IPS-20b (cell line): ENCODE data around the gene TMEM143.
"Not testable (repeated sequence)": the region's sequence is repeated elsewhere in the genome, so short reads cannot be mapped to it uniquely, and the experiment has no call there.

Source experiments
- H3K27ac ChIP-seq: one replicate; pipeline ENCODE4 v1.5.1; 2013; ENCODE audit warnings: low read length
- H3K27me3 ChIP-seq: 2 replicates; pipeline ENCODE4 v1.6.1; 2013; ENCODE audit warnings: mild to moderate bottlenecking, low read length, inconsistent platforms; ENCODE audit not compliant: insufficient read depth
- H3K36me3 ChIP-seq: 2 replicates; pipeline ENCODE4 v1.6.1; 2013; ENCODE audit warnings: low read depth, mild to moderate bottlenecking, inconsistent platforms, low read length, moderate library complexity; ENCODE audit not compliant: insufficient read depth
- H3K4me1 ChIP-seq: 2 replicates; pipeline ENCODE4 v1.6.1; 2013; ENCODE audit warnings: mild to moderate bottlenecking, control low read depth, inconsistent platforms, low read length, moderate library complexity; ENCODE audit not compliant: insufficient read depth
- H3K4me3 ChIP-seq: 2 replicates; pipeline ENCODE4 v1.5.1; 2013; ENCODE audit warnings: mild to moderate bottlenecking, low read length, inconsistent platforms
- H3K9ac ChIP-seq: 2 replicates; pipeline ENCODE4 v1.6.1; 2013; ENCODE audit warnings: low read depth, mild to moderate bottlenecking, inconsistent platforms, low read length, moderate library complexity
- H3K9me3 ChIP-seq: 2 replicates; pipeline ENCODE4 v1.6.1; 2013; ENCODE audit warnings: mild to moderate bottlenecking, low read depth, low read length, inconsistent platforms; ENCODE audit not compliant: insufficient read depth

The TMEM143 gene

GRCh38 chr19:48396016-48396823, 32.5 kb upstream of the TMEM143 start:
- Histone ChIP-seq H3K9me3 (peaks cover 3% of the 10 kb centered on the region; the same call in 1 of the 2 replicates), H3K9ac (no peak overlapping the region), H3K27me3 (peaks cover 60% of the 10 kb centered on the region), H3K4me1 (peaks cover 13% of the 10 kb centered on the region; the same call in 1 of the 2 replicates), H3K4me3 (no peak overlapping the region), H3K36me3 (no peaks in the 10 kb centered on the region), H3K27ac (no peak overlapping the region)

DNA sequence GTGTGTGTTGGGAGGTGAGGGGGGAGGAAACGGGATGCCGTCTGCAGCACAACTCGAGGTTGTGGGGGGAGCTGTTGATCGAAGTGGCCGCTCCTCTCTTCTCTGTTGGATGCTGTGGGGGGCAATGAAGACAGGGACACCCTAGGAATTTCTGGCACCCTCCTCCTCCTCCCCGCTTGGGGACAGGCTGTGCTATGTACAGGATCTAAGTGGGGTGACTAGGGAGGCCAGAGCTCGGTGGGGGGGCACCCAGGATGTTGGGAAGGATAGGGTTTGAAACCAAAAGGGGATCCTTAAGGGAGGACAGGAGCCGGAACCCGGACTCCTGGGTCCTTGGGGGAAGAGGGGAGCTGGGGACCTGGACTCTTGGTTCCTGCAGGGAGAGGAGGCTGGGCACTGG, 31.8 kb upstream of the TMEM143 start:
- no peaks in the 10 kb centered on the region for H3K36me3 ChIP-seq

DNA sequence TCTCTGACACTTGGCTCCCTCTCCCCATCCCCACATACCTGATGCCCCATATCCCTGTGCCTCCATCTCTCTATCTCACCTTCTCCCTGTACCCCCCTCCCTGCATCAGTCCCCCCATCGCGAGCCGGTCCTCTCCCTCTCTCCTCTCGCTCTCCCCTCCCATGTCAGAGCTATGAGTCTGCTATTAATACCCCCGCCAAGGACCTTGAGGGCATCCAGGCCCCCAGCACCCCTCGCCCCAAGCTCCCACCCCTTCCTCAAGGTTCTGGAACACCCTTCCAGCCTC, 31.4 kb upstream of the TMEM143 start:
- no peak overlapping the region for H3K9ac ChIP-seq
- H3K27ac ChIP-seq = no peak overlapping the region
- peaks cover 60% of the 10 kb centered on the region for H3K27me3 ChIP-seq
- H3K4me1 ChIP-seq = peaks cover 9% of the 10 kb centered on the region; the same call in 1 of the 2 replicates
- H3K36me3 ChIP-seq = no peaks in the 10 kb centered on the region
- H3K9me3 ChIP-seq = peaks cover 3% of the 10 kb centered on the region; the same call in 1 of the 2 replicates
- H3K4me3 ChIP-seq = no peak overlapping the region; the same call in 1 of the 2 replicates

More for the DNA sequence above, 31.8 kb upstream of the TMEM143 start:
- H3K4me1 ChIP-seq = peaks cover 9% of the 10 kb centered on the region; the same call in 1 of the 2 replicates
- H3K27me3 ChIP-seq = peaks cover 60% of the 10 kb centered on the region
- H3K9ac ChIP-seq = no peak overlapping the region
- H3K9me3 ChIP-seq = peaks cover 3% of the 10 kb centered on the region; the same call in 1 of the 2 replicates
- H3K4me3 ChIP-seq = no peak overlapping the region
- H3K27ac ChIP-seq = no peak overlapping the region

- Histone ChIP-seq H3K4me3 (peak overlapping the region; percentile 58; the same call in 1 of the 2 replicates), H3K27ac (no peak overlapping the region), H3K9me3 (peaks cover 2% of the 10 kb centered on the region; the same call in 1 of the 2 replicates), H3K9ac (peak overlapping the region; percentile 41; the same call in 1 of the 2 replicates), H3K27me3 (peaks cover 60% of the 10 kb centered on the region), H3K4me1 (peaks cover 9% of the 10 kb centered on the region; the same call in 1 of the 2 replicates), H3K36me3 (no peaks in the 10 kb centered on the region)
Measured at GRCh38 chr19:48394331-48395169, 30.8 kb upstream of the TMEM143 start.

DNA sequence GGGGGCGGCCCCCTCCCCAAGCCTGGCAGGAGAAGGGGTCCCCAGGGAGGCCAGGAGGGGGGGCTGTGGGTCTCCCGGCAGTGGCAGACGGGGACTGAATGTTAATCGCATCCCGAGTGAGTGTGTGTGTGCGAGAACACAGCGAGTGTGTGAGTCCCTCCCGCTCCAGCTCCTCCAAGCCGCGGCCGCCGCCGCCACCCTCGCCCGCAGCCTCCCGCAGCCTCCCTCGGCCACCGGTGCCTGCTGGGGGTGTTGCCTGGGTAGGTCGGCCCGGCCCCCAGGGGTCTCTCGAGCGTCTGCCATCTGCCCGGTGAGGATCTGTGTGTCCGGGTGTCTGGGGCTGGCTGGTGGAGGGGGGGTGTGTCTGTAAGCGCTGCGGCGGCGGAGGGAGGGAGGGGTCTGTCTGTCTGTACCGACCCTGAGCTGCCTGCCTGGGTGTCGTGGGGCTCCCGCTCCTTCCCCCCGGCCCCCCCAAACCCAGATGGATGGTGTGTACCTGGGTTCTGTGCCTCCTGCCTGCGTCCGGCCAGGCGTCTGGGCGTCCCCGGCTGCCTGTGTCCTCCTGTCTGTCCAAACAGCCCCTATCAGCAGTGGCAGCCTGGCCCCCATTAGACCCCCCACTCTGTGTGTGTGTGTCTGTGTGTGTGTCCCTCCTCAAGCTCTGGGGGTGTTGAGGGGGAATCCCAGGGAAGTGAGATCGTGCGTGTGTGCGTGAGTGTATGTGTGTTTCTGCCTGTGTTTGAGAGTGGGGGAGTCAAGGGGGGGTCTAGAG, 30.0 kb upstream of the TMEM143 start, which contains the start of gene GRIN2D:
Gene GRIN2D, plus strand, starts transcription at position 110 of the 772 bp plus-strand sequence. CDS start 4,725 bp downstream, outside the sequence.
- Histone ChIP-seq H3K36me3 (peaks cover 7% of the 10 kb centered on the region), H3K27me3 (peaks cover 60% of the 10 kb centered on the region), H3K4me1 (peaks cover 9% of the 10 kb centered on the region; the same call in 1 of the 2 replicates), H3K4me3 (peak within 1 kb of the TSS; percentile 58; the same call in 1 of the 2 replicates), H3K9ac (peak within 1 kb of the TSS; percentile 41; the same call in 1 of the 2 replicates), H3K27ac (no peak within 1 kb of the TSS), H3K9me3 (no peaks in the 10 kb centered on the region)

DNA sequence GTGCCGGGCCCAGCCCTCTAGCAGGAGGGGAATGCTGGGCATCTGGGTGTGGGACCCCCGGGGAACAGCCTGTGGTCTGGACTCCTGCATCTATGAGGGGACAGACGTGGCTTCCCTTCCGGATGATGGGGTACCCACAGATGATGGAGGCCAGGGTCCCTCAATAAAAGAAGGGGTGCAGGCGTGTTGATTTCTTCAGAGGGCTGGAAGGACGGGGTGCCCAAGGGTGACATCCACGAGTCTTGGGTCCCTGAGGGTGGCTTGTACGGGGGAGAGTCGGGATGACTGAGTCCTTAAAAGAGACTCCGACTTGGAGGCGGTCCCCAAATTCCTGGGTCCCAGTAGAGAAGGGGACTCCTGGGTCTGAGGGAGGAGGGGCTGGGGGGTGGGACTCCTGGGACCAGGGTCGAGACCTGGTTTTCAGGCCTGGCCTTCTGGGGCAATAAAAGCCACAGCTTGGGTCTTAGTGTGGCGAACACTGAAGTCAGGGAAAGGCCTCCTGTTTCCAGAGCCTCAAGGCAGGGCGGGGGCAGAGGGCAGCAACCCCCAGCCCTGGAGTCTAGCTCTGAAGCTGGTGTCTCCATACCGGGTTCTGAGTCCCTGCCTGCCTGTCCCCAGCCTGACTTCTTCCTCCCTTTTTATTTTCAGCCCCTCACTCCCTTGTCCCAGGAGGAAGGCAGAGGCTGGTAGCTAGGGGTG, 29.3 kb upstream of the TMEM143 start:
- peak overlapping the region; percentile 58; the same call in 1 of the 2 replicates for H3K4me3 ChIP-seq
- H3K27ac ChIP-seq = no peak overlapping the region
- H3K4me1 ChIP-seq = peaks cover 9% of the 10 kb centered on the region; the same call in 1 of the 2 replicates
- peaks cover 57% of the 10 kb centered on the region for H3K27me3 ChIP-seq
- H3K9ac ChIP-seq = no peak overlapping the region
- no peaks in the 10 kb centered on the region for H3K9me3 ChIP-seq
- H3K36me3 ChIP-seq = peaks cover 15% of the 10 kb centered on the region

DNA sequence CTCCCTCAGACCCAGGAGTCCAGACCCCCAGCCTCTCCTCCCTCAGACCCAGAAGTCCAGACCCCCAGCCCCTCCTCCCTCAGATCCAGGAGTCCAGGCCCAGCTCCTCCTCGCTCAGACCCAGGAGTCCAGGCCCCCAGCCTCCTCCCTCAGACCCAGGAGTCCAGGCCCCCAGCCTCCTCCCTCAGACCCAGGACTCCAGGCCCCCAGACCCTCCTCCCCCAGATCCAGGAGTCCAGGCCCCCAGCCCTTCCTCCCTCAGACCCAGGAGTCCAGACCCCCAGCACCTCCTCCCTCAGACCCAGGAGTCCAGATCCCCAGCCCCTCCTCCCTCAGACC, 28.2 kb upstream of the TMEM143 start:
- not testable (repeated sequence) for H3K9ac ChIP-seq, H3K27ac ChIP-seq, H3K9me3 ChIP-seq, H3K4me3 ChIP-seq, H3K4me1 ChIP-seq
- H3K36me3 ChIP-seq = peaks cover 25% of the 10 kb centered on the region
- H3K27me3 ChIP-seq = peaks cover 47% of the 10 kb centered on the region

GRCh38 chr19:48391100-48392005, 27.6 kb upstream of the TMEM143 start, which contains the start of gene KDELR1:
KDELR1 (minus strand) TSS chr19:48391551; CDS start chr19:48391358, 193 bp downstream.
- Histone ChIP-seq H3K27me3 (peaks cover 41% of the 10 kb centered on the region), H3K36me3 (peaks cover 31% of the 10 kb centered on the region), H3K9me3 (no peaks in the 10 kb centered on the region), H3K27ac (peak within 1 kb of the TSS; percentile 90), H3K4me3 (peak within 1 kb of the TSS; percentile 97), H3K9ac (peak within 1 kb of the TSS; percentile 97), H3K4me1 (peaks cover 4% of the 10 kb centered on the region; the same call in 1 of the 2 replicates)

DNA sequence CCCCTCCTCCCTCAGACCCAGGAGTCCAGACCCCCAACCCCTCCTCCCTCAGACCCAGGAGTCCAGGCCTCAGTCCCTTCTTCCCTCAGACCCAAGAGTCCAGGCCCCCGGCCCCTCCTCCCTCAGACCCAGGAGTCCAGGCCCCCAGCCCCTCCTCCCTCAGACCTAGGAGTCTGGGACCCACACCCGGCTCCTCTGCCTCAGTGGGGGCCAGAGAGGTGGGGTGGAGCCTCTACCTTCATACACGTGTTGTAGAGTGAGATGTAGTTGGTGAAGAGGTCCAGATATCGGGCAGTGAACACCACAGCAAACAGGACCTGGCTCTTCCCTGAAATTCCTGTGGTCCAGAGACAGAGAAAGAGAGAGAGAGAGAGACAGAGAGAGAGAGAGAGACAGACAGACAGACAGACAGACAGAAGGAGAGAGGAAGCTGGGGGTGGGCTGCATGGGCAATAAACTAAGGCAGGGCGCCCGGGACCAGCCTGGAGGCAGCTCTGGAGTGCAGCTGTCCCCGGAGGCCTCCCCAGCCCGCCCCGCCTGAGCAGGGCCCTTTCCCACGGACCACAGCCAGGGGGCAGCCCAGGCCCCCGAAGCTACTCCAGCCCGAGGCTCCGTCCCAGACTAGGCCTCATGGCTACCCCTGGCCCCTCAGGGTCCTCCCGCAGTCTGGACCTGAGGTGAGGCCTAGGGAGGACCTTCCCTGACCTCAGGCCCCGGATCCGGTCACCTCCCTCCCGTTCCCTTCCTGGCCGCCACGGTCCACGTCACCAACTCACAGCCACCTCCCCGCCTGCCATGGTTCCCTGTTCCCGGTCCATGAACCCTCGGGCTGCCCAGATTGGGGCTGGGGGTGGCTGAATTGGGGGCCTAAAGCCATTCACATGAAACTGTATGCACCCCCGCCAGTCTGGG, 26.7 kb upstream of the TMEM143 start:
- peak overlapping the region; percentile 90 for H3K27ac ChIP-seq
- no peaks in the 10 kb centered on the region for H3K9me3 ChIP-seq
- H3K27me3 ChIP-seq = peaks cover 32% of the 10 kb centered on the region
- H3K4me1 ChIP-seq = peaks cover 4% of the 10 kb centered on the region; the same call in 1 of the 2 replicates
- H3K36me3 ChIP-seq = peaks cover 40% of the 10 kb centered on the region
- H3K4me3 ChIP-seq = peak overlapping the region; percentile 97
- H3K9ac ChIP-seq = peak overlapping the region; percentile 97
